Endothelial cell of umbilical vein (primary cell): ENCODE results near the gene ATP1A4. TPM values are rescaled to one million over a fixed set of nuclear protein-coding genes. Genes with fewer than 3 reads are reported as not detected.

Experiments used
- BruUV-seq: library from RNA; stranded (reverse); fragments of 400-500 nt; replicated peaks from 2 replicates; lab custom pipeline; 2021; lab: Mats Ljungman, UMichigan
- CTCF ChIA-PET: fragments of 300-600, 350-600 bp; sonication (Branson Sonifier 250); formaldehyde crosslinking; loops from one replicate; lab custom pipeline; 2021; ENCODE audit warnings: antibody characterized with exemption, inconsistent platforms; lab: Charles Lee
- POLR2A ChIA-PET: fragments of 300-600, 350-600 bp; sonication (Branson Sonifier 250); formaldehyde crosslinking; loops from one replicate; lab custom pipeline; 2021; ENCODE audit warnings: antibody characterized with exemption, inconsistent platforms; lab: Charles Lee
- DNase-seq: peaks from one replicate; pipeline ENCODE4 v3.0.0-alpha.2; 2011; ENCODE audit warnings: low read depth, low spot score
- FAIRE-seq: peaks from 2 replicates; lab custom pipeline; 2011; peaks lifted over from hg19 to GRCh38; lab: Jason Lieb, UNC
- H2AFZ ChIP-seq: 2 replicates; pipeline ENCODE4 v1.6.0; 2012; ENCODE audit warnings: low read depth, low read length, control low read depth, inconsistent platforms
- H3K27ac ChIP-seq: 2 replicates; pipeline ENCODE4 v1.5.1; 2011; ENCODE audit warnings: low read depth, mild to moderate bottlenecking, control low read depth, low read length, moderate library complexity; ENCODE audit not compliant: insufficient read depth
- H3K27me3 ChIP-seq, 2 experiments: 2 replicates each; pipeline versions ENCODE4 v1.6.0 to v1.6.1; 2011; ENCODE audit warnings: low read length in 2 of 2, mixed read lengths in 1 of 2; ENCODE audit not compliant: control insufficient read depth in 2 of 2, insufficient read depth in 2 of 2
- H3K36me3 ChIP-seq, 2 experiments: 2 replicates in 1 of 2; 3 replicates in 1 of 2; pipeline ENCODE4 v1.5.1; 2011; ENCODE audit warnings: low read length in 2 of 2, mild to moderate bottlenecking in 1 of 2, moderate library complexity in 1 of 2; ENCODE audit not compliant: control insufficient read depth in 2 of 2, insufficient read depth in 2 of 2; ENCODE audit errors: extremely low read depth in 1 of 2
- H3K4me1 ChIP-seq: 3 replicates; pipeline ENCODE4 v1.5.1; 2011; ENCODE audit warnings: mild to moderate bottlenecking, low read length; ENCODE audit not compliant: control insufficient read depth, insufficient read depth; ENCODE audit errors: extremely low read depth
- H3K4me2 ChIP-seq: 2 replicates; pipeline ENCODE4 v1.6.1; 2011; ENCODE audit warnings: low read length, control low read depth, mixed read lengths; ENCODE audit not compliant: insufficient read depth
- H3K4me3 ChIP-seq, 3 experiments: fragments of 200-600 bp in 1 of 3; sonication (generic), shearing (Covaris generic) in 1 of 3; replicated peaks in 1 of 3; 2 replicates each; pipeline ENCODE4 v1.5.1; 2011 to 2016; ENCODE audit warnings: control low read depth in 3 of 3, low read length in 3 of 3, mild to moderate bottlenecking in 2 of 3, inconsistent platforms in 1 of 3, low read depth in 1 of 3, moderate library complexity in 1 of 3; ENCODE audit not compliant: insufficient read depth in 1 of 3
- H3K79me2 ChIP-seq: 2 replicates; pipeline ENCODE4 v1.6.0; 2012; ENCODE audit warnings: low read length, inconsistent platforms; ENCODE audit not compliant: control insufficient read depth, insufficient read depth
- H3K9ac ChIP-seq: replicated peaks from 2 replicates; pipeline ENCODE3; 2011; ENCODE audit warnings: low read length, control low read depth; ENCODE audit not compliant: insufficient read depth; ENCODE audit errors: extremely low read depth
- H3K9me1 ChIP-seq: replicated peaks from 3 replicates; pipeline ENCODE4 v1.6.0; 2011; ENCODE audit warnings: mild to moderate bottlenecking, low read length; ENCODE audit not compliant: control insufficient read depth, insufficient read depth; ENCODE audit errors: extremely low read depth
- H3K9me3 ChIP-seq: replicated peaks from 2 replicates; pipeline ENCODE4 v1.5.1; 2012; ENCODE audit warnings: low read length, inconsistent platforms; ENCODE audit not compliant: control insufficient read depth, insufficient read depth
- H4K20me1 ChIP-seq: replicated peaks from 2 replicates; pipeline ENCODE3; 2011; ENCODE audit warnings: mild to moderate bottlenecking, low read length; ENCODE audit not compliant: control insufficient read depth, insufficient read depth; ENCODE audit errors: extremely low read depth
- EZH2 ChIP-seq: IDR thresholded peaks from 2 replicates; pipeline ENCODE4 v1.6.1; 2012; ENCODE audit warnings: borderline replicate concordance, low read depth, mild to moderate bottlenecking, moderate library complexity, low read length, inconsistent platforms; ENCODE audit not compliant: severe bottlenecking
- FOS ChIP-seq: IDR thresholded peaks from 2 replicates; pipeline ENCODE4 v1.6.1; 2011; ENCODE audit warnings: mild to moderate bottlenecking, low read length, moderate library complexity, borderline replicate concordance; ENCODE audit not compliant: insufficient read depth
- GATA2 ChIP-seq: IDR thresholded peaks from 2 replicates; pipeline ENCODE4 v1.7.0; 2011; ENCODE audit warnings: low read depth, mild to moderate bottlenecking, moderate library complexity, mixed read lengths, low read length; ENCODE audit not compliant: insufficient read length, insufficient read depth
- JUN ChIP-seq: IDR thresholded peaks from 2 replicates; pipeline ENCODE4 v1.6.1; 2011; ENCODE audit warnings: borderline replicate concordance, low read depth; ENCODE audit not compliant: insufficient read length, insufficient read depth
- MAX ChIP-seq: IDR thresholded peaks from 2 replicates; pipeline ENCODE4 v1.6.1; 2011; ENCODE audit not compliant: insufficient read depth, insufficient read length
- MYC ChIP-seq: IDR thresholded peaks from one replicate; pipeline ENCODE4 v1.6.1; 2011; ENCODE audit warnings: mild to moderate bottlenecking, low read depth, low read length
- POLR2A ChIP-seq: IDR thresholded peaks from 2 replicates; pipeline ENCODE4 v1.6.1; 2012; ENCODE audit warnings: low read depth, mild to moderate bottlenecking, control low read depth, low read length
- POLR2AphosphoS5 ChIP-seq: IDR thresholded peaks from 2 replicates; pipeline ENCODE4 v1.6.1; 2012; ENCODE audit warnings: low read depth, mild to moderate bottlenecking, control low read depth, low read length, moderate library complexity; ENCODE audit not compliant: insufficient read depth
- dilution Hi-C: fragments of 300-500 bp; cut with MboI; formaldehyde crosslinking; loops from one replicate; pipeline ENCODE4 v1.15.0; 2019; ENCODE audit warnings: low sequenced_read_pairs; ENCODE audit not compliant: extremely low pct_ligation_motif_present
- intact Hi-C: fragments of 100-400 bp; cut with micrococcal nuclease; formaldehyde crosslinking; loops from one replicate; pipeline ENCODE4 v1.10.0; 2022
- polyA plus RNA-seq, 4 experiments: library from polyadenylated mRNA; depleted of rRNA in 3 of 4; stranded (reverse) in 3 of 4; unstranded in 1 of 4; fragments of >200 nt; gene quantifications; 2 replicates each; pipeline versions ENCODE4 v1.2.1 to v1.2.3, GENCODE V29; 2011 to 2012; ENCODE audit warnings: missing spikeins in 1 of 4
- total RNA-seq: library from RNA; stranded (reverse); gene quantifications from 2 replicates; pipeline ENCODE4 v1.2.3, GENCODE V29; 2021
- TF ChIP-seq, protein P1 (sequence below), 2 donors: IDR thresholded peaks; 1 replicate in 1 of 2; 2 replicates in 1 of 2; pipeline ENCODE4 v1.5.1; 2011; ENCODE audit warnings: low read length in 2 of 2, mild to moderate bottlenecking in 2 of 2, moderate library complexity in 2 of 2, control low read depth in 1 of 2, inconsistent platforms in 1 of 2, low read depth in 1 of 2; ENCODE audit not compliant: insufficient read depth in 1 of 2; ENCODE audit errors: extremely low read depth in 1 of 2

Gene ATP1A4
- total and polyA plus RNA-seq, 2 donors (not counting 3 experiments of a cell fraction or from before 2014, with no cell fraction given) = not detected

DNA sequence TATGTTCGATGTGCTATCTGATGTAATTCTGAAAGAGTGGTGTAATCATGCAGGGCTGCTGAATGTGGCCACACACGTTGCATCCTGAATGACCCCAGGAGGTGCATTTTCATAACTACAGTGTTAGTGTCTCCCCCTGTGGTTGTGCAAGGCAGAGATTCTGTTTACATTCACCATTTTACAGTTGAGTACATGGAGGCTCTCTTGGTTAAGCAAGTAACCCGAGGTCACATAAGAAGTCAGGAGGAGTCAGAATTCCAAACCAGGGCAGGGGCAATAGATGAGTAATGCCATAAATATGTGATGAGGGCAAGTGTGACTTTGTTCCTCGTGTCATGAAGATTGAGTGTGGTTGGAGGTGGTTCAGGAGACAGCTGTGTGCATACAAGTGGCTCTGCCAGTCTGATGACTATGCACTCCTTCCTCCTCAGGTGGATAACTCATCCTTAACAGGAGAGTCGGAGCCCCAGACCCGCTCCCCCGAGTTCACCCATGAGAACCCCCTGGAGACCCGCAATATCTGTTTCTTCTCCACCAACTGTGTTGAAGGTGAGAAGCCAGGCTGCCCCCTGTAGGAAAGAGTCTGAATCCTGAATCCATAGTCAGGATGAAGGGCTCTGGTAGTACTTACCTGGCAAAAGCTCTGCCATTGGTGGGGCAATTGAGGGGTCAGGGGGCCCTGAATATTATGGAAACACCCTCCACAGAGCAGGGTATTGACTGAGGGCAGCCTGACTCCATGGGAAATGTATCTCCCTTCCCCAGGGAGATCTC, 26.5 kb upstream of the ATP1A4 start:
- no peak overlapping the region for H3K4me2 ChIP-seq
- dilution Hi-C loops = no loop called here
- DNase-seq (no peak), FAIRE-seq (no peak)
- CTCF ChIA-PET = interaction anchor here (1.0 kb wide), 1 partner anchor 54 kb away, joined by 4 read pairs; no protein-coding TSS in a partner anchor
- H3K9ac ChIP-seq = no peak overlapping the region
- H3K4me1 ChIP-seq = no peaks in the 10 kb centered on the region
- H2AFZ ChIP-seq = no peak overlapping the region
- POLR2A ChIA-PET = no interaction called here
- TF ChIP-seq EZH2 = no peak
- no peak for TF ChIP-seq FOS
- TF ChIP-seq JUN = no peak
- no peak for TF ChIP-seq MYC
- no peak overlapping the region for H3K27ac ChIP-seq
- no peaks in the 10 kb centered on the region for H3K27me3 ChIP-seq
- no peak overlapping the region for H3K4me3 ChIP-seq
- no peaks in the 10 kb centered on the region for H3K9me3 ChIP-seq
- intact Hi-C loops = no loop called here
- H3K36me3 ChIP-seq = no peaks in the 10 kb centered on the region
- H3K9me1 ChIP-seq = no peaks in the 10 kb centered on the region
- BruUV-seq = no TSS peak
- H4K20me1 ChIP-seq = no peaks in the 10 kb centered on the region
- H3K79me2 ChIP-seq = no peaks in the 10 kb centered on the region

GRCh38 chr1:160125746-160126145, 25.7 kb upstream of the ATP1A4 start:
- POLR2A ChIA-PET = no interaction called here
- TF ChIP-seq POLR2AphosphoS5 (no peak), MAX (no peak), FOS (no peak), MYC (no peak), GATA2 (no peak), EZH2 (no peak), JUN (no peak), POLR2A (no peak)
- TF ChIP-seq, protein P1, sequence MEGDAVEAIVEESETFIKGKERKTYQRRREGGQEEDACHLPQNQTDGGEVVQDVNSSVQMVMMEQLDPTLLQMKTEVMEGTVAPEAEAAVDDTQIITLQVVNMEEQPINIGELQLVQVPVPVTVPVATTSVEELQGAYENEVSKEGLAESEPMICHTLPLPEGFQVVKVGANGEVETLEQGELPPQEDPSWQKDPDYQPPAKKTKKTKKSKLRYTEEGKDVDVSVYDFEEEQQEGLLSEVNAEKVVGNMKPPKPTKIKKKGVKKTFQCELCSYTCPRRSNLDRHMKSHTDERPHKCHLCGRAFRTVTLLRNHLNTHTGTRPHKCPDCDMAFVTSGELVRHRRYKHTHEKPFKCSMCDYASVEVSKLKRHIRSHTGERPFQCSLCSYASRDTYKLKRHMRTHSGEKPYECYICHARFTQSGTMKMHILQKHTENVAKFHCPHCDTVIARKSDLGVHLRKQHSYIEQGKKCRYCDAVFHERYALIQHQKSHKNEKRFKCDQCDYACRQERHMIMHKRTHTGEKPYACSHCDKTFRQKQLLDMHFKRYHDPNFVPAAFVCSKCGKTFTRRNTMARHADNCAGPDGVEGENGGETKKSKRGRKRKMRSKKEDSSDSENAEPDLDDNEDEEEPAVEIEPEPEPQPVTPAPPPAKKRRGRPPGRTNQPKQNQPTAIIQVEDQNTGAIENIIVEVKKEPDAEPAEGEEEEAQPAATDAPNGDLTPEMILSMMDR (IDR thresholded peaks at IDR 0.05; ENCODE audit: extremely low read depth in 1 of 2, insufficient read depth in 1 of 2, low read depth in 1 of 2, low read length in 2 of 2) = no peak
- no peak overlapping the region for H3K4me2 ChIP-seq

More at GRCh38 chr1:160125746-160126145, 25.7 kb upstream of the ATP1A4 start:
- H3K9ac ChIP-seq = no peak overlapping the region
- CTCF ChIA-PET = interaction anchor here (1.0 kb wide), 1 partner anchor 53 kb away, joined by 4 read pairs; no protein-coding TSS in a partner anchor
- H3K79me2 ChIP-seq = no peaks in the 10 kb centered on the region
- H4K20me1 ChIP-seq = no peaks in the 10 kb centered on the region
- FAIRE-seq (no peak), DNase-seq (no peak)
- BruUV-seq = no TSS peak
- no peak overlapping the region for H3K4me3 ChIP-seq
- H3K36me3 ChIP-seq = no peaks in the 10 kb centered on the region
- dilution Hi-C loops (no loop called here), intact Hi-C loops (no loop called here)
- no peaks in the 10 kb centered on the region for H3K9me3 ChIP-seq
- no peak overlapping the region for H3K27ac ChIP-seq
- H2AFZ ChIP-seq = no peak overlapping the region
- H3K9me1 ChIP-seq = no peaks in the 10 kb centered on the region
- H3K4me1 ChIP-seq = no peaks in the 10 kb centered on the region
- no peaks in the 10 kb centered on the region for H3K27me3 ChIP-seq
